ENCODE measurements around the gene ASS1.

The ASS1 gene

DNA sequence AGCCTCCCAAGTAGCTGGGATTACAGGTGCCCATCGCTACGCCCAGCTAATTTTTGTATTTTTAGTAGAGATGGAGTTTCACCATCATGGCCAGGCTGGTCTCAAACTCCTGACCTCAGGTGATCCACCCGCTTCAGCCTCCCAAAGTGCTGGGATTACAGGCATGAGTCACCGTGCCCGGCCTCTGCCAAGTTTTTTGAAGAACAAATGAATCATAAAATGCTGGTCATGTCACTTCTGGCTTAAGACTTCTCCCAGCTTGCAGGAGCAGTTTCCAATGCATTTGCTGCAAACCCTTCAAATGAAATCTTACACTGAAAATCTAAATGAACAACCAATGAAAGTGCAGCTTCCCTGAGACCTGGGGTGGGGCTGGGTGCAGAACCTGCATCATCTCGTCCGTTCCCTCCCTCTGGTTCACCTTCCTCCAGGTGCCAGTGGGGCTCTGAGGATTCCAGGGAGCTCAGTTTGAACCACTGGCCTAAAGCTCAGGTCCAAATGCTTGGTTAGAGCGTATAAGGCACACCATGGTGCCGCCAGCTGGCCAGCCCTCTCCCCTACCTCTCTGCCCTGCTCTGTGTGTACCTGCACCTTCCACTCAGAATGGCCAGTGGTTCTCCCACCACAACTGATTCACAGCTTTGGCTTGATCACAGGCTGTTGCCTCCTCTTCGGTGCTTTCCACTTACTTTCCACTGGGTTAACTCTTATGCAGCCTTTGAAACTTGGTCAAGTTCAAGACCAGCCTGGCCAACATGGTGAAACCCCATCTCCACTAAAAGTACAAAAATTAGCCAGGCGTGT lies 94.9 kb downstream of the ASS1 start:
- peak; percentile 20 for DNase-seq

DNA sequence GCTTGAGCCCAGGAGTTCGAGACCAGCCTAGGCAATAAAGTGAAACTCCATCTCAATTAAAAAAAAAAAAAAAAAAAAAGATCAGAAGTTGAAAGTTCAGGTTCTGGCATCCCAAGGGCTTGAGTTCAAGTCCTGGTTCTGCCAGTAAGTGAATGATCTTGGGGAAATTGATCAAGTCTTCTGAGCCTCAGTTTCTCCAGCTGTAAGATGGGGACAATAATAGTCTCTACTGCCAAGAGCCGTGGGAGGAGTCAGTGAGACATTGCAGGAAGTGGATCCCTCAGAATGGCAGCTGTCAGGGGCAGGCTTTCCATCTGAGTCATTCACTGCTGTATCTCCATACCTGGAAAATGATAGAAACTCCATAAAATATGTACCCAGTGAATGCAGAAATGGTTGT lies 96.8 kb downstream of the ASS1 start:
- DNase-seq: no peak

DNA sequence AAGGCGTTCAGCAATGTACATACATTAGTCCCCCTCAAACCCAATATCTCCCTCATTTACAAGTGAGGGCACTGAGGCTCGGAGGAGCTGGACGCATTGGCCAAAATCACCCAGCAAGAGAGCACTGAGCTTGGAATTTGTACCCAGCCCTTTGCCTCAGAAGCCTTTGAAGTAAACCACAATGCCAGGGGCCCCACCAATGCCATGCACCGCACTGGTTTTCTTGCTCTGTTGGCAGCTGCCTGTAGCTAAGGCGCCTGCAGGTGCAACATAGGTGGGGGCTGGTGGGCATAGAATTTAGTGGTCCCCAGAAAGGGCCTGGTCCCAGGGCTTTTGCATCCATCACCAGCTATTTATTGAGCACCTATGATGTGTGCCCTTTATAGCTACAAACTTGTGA lies 97.3 kb downstream of the ASS1 start:
- DNase-seq: no peak

DNA sequence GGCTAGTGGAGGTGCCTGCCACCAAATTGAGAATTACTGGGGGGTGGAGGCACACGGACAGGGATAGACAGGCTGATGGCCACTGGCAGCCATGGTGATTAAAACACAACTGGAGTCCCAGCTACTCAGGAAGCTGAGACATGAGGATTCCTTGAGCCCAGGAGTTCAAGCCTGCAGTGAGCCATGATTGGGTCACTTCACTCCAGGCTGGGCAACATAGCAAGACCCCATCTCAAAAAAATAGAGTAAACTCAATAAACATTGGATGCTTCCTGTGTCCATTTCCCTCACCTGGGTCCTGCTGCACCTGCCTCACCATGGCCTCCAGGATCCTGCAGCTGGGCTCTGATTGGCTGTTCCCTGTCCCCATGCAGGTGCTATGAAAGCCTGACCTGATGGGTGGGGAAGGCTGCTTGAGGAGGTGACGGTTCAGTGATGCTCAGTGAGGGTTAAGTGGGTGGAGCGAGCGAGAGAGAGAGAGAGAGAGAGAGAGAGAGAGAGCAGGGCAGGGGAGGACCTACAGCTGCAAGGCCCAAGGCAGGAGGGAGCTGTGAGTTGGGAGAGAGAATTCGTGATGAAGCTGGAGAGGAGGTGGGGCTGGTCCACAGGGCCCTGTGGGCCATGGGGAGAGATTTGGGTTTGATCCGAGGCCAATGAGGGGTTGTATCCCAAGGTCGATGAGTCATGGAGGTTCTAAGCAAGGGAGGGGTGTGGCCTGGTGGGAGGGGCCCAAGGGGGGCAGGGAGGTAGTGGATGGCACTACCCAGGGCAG lies 97.9 kb downstream of the ASS1 start:
- no peak for DNase-seq

DNA sequence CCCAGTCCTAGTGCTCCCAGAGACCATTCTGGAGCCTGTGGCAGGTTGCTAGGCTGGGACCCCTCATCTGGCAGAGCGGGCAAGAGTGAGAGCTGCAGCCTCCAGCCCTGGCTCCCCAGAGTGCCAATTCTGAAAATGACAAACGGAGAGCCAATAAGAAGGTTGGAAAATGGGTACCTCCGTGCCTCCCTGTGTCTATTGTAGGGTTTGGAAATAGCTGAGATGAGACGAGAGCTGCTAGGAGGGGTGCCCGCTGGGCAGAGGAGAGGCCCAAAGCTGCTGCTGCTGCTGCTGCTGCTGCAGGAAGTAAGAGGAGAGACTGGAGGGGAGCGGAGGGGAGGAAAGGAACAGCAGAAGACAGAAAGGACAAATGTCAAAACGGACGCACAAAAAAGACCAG lies 98.6 kb downstream of the ASS1 start:
- no peak for DNase-seq

DNA sequence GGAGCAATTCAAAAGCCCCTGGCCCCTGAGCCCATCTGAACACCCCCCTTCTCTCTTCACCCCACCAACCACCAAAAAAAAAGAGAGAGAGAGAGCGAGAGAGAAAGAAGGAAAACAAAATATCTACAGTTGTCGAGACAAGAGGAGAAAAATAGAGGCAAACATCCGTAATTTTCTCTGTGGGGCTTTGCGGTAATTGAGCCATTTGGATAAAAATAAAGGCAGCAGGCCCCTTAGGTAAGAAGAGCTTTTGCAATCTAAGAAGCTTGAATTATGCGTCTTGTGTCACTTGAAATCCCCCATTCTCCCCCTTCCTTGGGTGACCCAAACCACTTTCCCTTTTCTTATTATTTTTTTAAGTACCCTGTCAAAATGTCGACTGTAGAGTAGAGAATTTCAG lies 99.1 kb downstream of the ASS1 start:
- no peak for DNase-seq

DNA sequence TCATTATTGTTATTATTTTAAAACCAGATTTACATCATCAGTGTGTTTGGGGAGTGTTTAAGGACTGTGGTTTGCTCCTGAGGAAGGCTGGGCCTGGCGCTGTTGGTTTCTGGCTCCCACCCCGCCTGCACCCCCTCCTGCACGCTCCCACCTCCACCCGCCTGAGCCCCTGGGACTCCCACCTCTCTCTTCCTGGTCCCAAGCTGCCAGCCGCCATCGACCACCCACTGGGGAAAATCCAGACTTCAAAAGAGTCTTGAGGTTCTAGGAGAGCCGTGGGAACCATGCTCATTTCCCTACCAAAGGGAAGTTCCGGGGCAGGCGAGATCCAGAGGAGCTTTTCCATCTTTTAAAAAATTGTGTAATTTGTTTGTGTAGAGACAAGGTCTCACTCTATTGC lies 99.6 kb downstream of the ASS1 start:
- DNase-seq: no peak

DNA sequence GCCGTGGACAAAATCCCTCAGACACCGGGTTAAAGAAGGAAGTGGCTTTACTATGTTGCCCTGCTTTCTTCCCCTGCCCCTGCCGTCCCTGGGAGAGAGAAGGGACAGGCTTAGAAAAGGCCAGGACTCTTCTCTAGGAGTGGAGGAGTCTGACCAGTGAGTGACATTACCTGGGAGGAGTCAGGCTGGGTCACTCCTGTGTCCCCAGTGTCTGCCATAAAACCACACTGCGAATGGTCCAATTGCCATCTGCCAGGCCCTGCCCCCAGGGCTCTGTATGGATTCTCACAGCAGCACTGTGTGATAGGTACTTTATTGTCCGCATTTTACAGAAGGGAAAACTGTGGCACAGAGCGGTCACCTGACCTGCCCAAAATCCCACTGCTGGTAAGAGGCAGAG lies 103.3 kb downstream of the ASS1 start:
- DNase-seq: no peak

DNA sequence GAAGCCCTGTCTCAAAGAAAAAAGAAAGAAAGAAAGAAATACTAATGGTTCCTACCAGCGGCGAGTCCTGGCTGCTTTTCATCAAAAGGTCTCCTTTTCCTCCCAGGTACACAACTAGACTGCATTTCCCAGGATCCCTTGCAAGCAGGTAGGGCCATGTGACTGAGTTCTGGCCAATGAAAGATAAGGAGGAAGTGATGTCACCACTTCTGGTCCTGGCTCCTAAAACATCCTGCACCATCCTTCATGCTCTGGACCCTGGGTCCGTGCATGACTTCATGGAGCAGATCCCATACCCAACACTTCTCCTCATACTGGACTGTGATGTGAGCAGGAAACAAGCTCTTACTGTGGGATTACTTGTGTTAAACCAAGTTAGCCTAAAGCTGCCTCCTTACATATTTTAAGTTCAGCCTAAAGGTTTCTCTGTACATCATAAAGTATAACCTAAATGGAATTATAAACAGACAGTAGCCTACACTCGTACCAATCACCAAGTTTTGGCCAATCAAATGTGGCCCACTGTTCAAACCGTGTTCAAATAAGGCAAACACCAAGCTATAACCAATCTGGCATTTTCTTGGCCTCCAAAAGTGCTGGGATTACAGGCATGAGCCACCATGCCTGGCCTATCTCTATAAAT lies 104.5 kb downstream of the ASS1 start:
- no peak for DNase-seq

Measured in kidney glomerular epithelial cell (primary cell).